ENCODE data around the gene ZDHHC1.

Gene ZDHHC1

DNA sequence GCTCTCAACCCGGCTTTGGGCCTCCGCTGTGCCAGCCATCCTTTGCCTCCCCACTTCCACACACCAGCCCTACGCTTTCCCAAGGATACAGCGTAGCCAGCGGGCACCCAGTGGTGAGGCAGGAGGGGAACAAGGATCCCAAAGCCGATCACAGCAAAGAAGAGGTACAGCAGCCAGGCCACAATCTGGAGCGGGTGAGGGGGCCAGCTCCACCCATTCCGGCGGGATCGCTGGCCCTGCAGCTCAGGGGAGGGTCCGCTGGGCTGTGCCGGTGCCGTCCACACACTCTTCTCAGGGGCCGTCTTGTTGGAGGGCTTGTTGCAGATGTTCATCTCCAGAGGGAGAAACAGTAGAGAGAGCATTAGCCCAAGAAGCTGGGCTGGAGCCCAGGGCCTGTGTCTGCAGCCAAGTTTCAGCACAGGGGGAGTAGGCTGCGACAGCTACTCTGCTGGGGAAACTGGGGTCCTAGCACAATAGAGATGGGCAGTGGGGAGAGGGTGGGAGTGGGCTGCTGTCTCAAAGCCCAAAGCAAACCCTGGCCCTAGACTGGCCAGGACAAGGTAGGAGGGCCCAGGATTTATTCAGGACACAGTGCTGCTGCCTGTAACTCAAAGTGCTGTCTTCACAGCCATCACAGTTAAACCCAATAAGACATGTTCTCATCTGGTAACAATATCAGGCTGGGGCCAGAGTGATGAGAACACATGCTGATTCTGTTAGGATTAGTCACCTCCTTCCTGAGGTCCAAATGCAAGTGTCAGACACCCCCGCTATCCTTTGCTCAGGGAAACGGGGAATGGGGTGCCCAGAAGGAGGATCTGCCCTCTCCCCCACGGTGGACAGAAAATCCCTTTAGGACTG is 9.9 kb downstream of the ZDHHC1 start:
- no peak for DNase-seq

DNA sequence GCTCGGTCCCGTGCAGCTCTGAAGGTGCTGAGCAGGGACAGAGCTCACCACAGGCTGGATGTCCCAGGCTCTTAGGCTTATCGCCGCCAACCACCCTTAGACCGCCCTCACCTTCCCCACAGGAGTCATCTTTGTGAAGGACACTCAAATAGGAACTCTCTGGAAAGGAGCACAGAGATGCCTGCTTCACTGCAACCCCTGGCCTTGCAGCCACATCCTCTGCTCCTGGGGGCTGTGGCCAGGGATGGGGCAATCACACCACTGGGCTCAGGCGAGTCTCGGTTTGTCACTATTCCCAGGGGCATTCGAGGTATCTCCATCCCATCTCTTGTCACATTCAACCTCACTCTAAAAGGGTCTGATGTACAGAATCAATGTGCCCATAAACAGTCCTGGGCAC is 10.9 kb downstream of the ZDHHC1 start:
- DNase-seq: no peak

DNA sequence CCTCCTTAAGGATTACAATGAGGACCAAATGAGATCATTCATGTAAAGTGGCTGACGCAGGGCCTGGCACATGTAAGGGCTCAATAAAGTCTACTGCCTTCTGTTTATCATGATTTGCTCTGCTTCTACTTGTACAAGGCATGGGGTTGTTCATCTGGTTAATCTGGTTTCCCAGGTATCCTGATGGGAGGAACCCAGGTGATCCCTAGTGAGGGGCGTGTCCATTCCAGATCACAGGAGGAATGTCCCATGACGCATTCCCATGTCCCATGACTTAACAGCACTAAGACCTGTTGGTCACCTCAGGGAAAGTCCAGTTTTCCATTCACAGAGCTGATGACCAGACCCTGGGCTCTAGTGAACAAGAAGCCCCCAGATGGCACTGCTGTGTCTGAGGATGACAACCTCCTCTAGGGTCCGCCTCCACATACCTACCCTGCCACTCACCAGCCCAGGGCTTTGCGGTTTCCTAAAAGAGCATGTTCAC is 11.5 kb downstream of the ZDHHC1 start:
- DNase-seq: no peak

DNA sequence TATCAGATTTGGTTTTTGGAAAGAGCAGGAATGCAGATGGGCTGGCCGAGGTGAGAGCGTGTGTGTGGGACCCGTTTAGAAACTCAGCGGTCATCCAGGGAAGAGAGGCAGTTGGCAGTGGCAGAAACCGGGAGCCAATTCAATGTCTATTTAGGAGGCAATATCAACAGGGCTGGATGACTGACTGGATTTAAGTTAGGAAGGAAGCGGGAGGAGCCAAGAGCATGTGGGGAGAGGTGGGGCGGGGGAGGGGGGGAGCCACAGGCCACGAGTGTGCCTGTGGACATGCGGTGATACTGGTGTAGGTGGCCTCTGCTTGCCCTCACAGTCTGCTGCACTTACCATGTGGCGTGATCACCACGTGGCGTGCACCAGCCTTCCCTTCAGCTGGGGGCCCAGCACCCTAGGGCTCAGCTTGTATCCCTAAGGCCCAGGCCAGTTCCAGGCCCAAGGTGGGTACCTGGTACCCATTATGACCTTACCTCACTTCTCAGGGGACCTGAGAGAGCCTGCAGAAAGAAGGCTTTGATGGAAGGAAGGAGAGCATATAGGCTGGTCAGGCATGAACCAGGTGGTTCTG is 12.2 kb downstream of the ZDHHC1 start:
- DNase-seq: no peak

DNA sequence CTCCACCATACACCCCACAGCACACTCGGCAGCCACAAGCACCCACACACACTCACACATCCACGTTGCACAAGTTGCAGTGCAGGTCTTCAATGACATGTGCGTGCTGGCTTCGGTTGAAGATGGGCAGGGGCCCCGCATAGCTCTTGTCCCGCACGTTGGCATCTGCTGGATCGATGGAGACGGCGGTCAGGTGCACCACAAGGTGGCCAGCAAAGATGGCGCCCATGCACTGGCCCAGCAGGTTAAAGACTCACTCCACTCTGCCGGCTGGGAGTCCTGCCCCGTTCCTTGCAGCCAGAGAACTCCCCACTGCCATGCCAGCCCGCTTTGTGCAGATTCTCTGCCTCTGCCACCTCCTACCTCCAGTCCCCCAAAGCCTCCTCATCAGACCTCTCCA is 15.4 kb downstream of the ZDHHC1 start:
- no peak for DNase-seq

DNA sequence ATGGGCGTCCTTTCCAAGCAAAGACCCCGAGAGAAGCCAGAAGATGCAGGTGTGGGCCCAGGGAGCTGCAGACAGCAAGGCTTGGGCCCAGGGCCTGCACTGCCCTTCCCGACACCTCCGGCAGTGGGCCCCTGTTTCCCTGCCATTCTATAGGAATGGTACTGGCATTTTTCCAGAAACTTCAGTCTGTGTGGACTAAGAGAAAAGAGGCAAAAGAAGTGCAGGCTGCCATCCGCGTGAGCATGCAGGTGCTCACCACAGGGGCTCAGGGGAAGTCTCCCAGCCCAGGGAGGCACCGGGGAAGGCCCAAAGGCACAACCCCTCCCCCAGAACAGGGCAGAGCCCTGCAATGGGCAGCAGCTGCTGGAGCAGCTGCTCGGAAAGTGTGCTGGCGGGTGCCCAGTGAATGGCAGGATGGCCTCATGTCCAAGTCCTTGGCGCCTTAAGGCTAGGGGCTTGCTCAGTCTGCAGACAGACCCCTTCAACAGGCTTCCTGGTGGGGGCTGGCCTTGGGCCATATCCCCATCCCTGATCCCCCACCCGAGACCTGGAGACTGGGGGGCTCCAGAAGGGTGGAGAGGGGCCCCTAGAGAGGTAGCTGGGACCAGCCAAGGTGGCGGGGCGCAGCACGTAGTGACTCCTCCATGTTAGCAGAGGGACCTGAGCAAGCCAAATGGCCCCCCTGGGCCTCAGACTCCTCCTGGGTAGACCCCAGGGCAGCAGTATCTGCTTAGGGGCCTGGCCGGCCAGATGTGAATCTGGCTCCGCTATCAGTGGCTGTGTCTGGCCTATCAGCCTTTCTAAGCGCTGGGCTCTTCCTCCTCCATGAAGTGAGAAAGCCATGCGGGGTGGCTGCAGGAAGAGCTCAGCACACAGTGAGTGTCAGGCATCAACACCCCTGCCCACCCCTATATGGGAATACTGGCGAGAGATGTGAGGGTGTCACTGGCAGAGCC is 16.2 kb downstream of the ZDHHC1 start:
- no peak for DNase-seq

DNA sequence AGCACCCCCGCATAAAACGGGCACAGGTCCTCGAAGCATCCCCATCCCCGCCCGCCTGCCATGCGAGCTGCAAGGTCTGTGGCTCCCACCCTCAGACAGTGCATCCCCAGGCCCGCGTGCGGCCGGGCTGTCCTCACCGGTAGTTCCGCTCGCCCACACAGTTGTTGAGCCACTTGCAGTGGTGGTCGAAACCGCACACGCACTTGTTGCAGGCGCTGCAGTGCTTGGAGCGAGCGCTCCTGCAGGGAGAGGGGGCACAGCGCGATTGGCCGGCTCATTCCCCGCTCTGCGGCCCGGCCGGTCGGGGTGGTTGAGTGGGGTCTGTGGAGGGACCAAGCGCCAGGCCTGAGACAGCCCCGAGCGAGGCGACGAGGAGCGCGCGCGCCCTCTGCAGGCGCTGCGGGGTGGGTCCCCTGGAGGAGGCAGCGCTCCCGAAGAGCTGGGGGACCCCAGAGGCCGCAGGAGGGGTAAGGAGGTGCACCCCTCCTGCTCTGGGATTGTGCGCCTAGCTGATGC is 17.0 kb downstream of the ZDHHC1 start:
- peak; percentile 40 to 45 for DNase-seq

DNA sequence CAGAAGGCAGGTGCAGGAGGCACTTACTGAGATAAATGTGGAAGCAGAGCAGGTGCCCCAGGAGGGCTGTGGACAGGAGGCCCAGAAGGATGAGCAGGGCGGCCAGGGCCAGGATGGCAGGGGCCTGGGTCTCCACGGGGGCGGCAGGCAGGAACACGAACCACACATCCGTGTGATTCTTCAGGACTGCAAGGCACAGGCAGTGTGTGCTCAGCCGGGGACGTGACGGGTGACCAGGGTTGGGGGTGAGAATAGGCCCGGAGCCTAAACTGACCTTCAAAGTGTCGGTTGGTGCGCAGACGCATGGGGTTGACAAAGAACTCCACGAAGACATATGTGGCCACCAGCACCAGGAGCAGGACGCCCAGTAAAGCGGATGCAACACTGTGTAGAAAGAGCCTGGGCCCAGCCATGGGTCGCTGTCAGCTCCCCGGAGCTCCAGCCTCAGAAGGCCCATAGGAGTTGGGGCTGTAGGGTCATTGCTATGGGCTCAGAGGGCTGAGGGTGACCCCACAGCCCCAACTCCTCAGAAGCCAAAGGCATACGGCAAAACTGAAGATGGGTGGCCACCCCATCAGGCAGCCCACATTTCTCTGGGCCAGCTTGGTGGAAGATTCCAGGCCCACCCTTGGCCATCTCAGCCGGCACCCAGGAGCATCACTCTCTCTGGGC is 17.6 kb downstream of the ZDHHC1 start:
- no peak for DNase-seq

DNA sequence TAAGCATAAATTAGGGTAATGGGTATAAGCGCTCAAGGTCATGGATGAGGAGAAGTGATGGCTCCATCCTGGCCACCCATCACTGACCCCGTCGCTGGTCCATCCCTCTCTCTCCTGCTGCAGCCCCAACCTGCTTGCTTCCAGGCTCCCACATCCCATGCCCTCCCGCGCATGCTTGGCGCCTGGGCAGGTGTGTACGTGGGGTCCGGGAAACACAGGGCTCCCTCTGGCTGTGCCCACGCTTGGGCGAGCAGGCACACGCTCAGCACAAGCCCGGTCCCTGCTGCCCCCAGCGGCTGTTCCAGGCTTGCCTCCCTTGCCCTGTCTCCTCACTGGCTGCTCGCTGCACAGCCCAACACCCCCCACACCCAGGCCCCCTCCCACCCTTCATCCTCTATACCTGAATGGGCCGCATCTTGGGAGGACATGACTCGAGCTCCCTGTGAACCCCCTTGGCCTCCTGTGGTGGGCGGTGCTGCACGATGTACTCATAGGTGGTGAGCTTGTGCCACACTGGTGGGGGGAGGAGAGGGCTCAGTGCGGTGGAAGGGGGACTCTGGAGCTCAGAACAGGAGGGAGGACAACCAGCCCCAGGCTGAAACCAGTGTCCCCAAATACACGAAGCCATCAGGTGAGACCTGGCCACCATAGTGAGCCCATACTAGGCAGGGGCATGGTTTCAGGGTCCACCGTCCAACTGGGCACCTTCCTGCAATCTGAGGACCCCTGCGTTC is 18.3 kb downstream of the ZDHHC1 start:
- DNase-seq: no peak

DNA sequence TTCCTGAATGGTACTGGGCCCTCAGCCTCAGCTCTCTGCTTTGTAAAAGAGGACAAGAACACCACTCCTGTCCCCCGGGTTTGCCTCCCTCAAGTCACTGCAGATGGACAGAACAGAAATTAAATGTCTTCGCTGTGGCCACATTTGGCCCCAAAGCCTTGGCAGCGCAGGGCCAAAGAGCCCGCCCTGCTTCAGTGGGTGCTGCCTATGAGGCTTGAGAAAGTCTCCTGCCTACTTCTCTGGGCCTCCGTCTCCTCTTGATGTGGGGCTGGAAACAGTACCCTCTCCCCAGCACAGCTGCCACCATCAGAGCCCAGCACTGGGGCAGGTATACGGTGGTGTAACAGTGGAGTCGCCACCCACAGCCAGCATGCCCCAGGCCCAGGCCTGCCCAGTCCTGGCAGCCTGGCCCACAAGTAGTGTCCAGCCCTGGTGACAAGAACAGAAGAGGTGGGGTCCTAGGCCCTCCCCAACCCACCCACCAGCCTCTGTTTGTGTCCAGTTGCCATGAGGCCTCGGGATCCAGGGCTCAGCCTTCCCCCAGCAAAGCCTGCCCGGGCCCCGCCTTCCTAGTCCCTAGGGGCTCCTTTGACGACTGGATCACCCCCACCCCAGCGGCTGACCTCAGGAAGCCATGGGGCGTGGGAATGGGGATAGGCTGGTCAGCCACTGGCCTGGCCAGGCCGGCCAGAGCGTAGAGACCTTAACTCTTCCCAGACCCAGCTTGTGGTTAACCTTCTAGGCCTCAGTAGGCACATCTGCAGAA is 19.1 kb downstream of the ZDHHC1 start:
- no peak for DNase-seq

DNA sequence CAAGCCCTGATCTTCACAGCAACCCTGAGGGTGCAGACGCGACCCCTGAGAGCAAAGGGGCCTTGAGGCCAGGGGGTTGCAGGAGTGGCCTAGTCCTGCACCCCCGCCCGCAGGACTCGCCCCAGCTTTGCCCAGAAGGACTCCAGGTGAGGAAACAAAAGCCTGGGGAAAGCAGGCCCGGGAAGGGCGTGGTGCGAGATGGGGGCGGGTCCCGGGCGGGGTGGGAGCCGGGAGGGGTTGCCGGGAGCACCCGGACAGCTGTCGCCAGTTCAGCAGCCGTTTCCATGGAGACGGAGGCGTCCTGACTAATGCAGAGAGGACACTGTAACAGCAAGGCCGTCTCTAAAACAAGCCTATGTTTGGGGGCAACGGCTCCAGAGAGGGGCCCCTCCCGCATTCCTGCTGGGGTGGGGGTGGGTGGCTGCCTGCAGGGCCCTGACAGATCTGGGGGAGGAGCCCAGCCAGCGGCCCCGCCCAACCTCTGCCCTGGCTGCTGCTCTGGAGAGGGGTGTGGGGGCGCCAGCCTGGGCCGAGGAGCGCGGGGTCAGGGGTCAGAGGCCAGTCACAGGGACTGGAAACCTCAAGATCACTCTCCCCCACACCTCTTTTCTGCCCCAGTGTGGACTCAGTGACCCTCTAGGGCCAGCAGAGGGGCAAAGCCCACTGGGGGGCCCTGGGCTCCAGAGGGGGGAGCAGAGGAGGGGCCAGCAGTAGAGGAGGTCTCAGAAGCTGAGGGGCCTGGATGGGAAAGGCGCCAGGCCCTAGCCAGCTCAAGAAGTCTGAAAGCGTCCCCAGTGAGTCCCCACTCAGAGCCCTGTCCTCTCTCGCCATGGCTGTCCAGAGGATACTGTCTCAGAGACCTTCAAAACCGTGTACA is 19.9 kb downstream of the ZDHHC1 start:
- DNase-seq: no peak

DNA sequence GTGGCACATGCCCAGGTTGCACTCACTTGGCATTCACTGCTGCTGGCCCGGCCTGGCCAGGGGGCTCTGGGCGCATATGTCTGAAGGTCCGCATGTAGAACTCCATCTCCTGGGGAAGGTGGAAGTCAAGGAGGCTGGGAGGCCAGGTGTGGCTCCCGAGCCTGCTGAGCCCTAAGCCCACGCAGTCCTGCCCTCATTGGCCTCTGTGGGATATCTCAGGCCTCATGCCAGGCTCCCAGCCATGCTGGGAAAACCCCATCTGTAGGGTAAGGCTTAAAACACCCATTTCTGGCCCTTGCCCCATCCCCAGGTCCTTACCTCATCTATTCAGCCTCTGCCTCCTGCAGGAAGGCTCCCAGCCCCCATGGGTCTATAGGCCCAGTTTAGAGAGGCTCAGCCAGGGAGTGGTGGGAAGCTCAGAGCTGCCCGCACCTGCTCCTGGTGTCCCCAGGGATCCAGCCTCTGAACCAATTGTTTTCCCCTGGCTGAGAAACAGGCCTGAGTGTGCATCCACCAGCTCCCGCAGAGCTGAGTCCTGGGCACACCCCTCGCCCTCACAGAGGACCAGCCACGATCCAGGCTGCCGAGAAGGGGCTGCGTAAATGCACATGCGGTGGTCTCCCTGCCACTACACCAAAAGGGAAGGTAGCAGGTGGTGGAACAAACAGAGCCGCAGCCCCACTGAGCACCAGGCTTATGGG is 20.7 kb downstream of the ZDHHC1 start:
- no peak for DNase-seq

DNA sequence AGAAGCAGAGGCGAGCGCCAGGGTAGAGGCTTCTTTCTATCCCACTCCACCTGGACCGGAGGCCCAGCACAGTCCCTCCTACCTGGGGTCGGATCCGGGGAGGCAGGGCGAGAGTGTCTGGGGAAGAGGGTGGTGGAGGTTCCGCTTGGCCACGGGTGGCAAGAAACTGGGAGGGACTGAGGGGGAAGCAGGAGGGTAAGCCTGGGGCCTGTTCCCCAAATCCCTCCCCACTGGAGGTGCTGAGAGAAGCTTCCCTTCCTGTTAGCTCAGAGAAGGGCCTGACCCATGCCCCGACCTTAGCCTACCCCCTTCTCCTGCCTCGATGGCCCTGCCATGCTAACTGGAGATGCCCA is 21.2 kb downstream of the ZDHHC1 start:
- no peak for DNase-seq

DNA sequence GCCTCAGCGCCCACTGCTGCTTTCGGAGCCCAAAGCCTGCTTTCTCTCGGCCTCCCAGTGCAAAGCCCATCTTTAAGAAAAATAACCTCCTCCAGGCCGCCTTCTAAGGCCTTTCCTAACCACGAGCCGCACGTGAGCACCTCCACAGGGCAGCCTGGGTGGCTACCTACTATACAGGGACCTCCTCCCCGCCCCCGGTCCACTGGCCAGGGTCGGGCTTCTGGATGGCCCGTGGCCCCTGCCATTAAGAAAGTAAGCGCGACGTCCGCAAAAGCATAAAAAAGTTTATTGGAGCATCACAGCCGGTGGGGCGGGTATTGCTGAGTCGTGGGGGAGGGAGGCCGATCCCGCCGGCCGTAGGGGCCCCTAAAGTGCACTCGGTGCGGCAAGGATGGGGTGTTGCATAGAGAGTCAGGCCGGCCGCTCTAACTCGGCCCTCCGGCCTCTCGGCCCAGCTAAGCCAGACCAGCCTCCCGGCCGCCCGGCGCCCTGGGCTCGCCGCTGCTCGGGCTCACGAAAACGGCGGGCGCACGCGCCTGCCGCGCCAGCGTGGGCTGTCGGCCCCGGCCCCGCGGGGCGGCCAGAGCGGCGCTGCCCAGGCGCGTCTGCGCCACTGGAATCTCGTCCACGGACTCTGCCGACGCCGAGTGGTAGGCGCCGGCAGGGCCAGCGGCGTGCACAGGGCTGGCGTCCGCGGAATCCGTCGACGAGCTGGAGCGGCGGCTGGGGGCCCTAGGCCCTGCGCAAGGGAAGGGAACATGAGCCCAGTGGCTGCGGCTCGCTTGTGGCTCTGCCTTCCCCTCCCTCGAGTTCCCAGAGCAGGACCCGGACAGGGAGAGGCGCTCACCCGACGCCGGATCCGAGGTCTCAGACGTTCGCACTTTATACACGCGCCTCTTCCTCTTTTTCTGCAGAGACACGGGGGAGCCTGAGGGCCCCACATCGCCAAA is 21.8 kb downstream of the ZDHHC1 start:
- peak; percentile 19 to 33 for DNase-seq

DNA sequence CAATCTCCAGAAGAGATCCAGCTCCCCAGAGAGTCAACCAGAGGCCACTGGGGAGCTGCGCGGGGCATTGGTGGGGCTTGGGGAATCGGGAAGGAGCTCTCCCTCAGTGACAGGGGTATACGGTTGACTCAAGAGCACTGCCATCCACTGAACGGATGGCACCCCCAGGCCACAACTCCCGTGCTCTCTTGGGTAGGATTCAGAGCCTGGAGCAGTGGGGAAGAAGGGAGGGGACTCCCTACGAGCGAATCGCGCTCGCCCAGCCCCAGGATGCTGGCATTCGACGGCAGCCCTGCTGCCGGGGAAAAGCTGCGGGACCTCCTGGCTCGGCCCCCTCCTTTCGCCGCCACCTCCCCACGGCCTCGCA is 22.5 kb downstream of the ZDHHC1 start:
- no peak for DNase-seq

DNA sequence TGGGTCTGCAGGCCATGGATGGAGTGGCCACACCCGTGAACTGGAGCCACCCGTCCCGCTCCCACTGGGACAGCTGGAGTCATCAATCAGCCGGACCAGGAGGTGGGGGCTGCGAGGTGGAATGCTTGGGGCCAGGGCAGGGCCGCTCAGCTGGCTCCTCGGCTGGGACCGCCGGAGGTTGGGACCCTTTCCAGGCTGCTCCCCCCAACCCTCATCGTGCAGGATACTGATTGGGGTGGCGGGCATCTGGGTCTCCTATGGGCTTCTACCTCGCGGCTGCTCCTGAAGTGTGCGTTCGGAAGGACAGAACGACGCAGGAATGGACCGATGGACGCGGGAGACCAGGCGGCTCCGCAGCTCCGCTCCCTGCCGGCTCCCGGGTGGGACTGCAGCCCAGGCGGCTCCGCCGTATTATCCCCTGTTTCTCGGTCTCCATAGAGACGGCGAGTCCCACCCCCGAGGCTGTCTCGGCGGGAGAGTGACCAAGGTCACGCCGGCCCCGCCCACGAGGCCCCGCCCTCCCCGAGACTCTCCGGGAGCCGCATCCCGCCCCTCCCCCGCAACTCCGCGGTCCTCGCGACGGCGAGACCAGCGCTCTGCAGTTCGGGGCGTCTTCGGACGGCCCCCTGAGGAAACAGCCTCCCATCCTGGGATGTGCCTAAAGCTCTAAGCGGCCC is 23.0 kb downstream of the ZDHHC1 start, which contains the start of gene TPPP3:
Gene TPPP3 (minus strand): TSS at position 388 of the 677 bp plus-strand sequence. CDS start 2,387 bp downstream, outside the sequence.
- DNase-seq: peak; percentile 59 to 75

DNA sequence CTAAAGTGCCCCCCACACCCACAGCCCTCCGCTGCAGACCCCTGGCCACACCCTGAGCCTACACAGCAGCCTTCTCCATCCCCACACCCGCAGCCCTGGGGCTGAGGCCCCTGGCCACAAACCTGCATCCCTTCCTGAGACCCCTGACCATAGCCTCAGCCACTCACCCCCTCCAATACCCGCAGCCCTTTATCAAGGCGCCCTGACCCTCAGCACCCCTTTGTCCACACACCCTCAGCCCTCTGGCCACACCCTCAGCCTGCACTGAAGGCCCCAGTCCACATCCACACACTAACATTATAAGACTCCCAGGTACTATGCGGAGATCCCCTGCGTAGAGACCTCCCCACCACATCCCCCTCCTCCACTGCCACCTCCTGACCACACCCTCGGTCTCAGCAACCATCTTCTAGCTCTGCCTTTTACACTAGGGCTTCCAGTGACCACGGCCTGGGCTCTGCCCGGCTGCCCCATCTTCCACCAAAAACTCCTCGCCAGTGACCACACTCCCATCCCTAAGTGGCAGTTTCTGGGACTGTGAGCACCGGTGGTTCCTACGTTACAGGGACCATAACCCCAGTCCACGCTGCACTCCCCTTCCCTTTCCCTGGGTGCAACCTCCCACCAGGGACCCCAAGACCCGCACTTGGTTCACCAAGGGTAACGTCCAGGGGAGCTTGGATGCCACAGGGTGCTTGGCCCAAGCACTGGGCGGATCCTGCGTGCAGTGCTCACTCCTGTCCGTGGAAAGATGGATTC is 23.8 kb downstream of the ZDHHC1 start:
- no peak for DNase-seq

All from CD4-positive, alpha-beta T cell treated with Interferon alpha-2 for 1 hour (primary cell).